EH (cell line): ENCODE results near the gene ATAD2B.

ENCODE experiments used
- DNase-seq: peaks from one replicate; pipeline ENCODE4 v3.0.0-alpha.2; 2015; ENCODE audit warnings: low read depth

Gene ATAD2B

GRCh38 chr2:23912054-23912453 lies 14.9 kb downstream of the ATAD2B start:
- peak; percentile 36 for DNase-seq

DNA sequence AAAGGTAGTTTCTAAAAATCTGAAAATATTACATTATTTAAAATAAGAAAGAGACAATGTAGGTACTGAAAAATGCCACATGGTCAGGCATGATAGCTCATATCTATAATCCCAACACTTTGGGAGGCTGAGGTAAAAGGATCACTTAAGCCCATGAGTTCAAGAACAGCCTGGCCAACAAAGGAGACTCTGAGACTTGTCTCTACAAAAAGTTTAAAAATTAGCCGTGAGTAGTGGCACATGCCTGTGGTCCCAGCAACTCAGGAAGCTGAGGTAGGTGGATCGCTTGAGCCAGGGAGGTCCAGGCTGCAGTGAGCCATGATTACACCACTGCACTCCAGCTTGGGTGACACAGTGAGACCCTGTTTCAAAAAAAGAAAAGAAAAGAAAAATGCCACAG lies 21.8 kb downstream of the ATAD2B start:
- peak; percentile 51 for DNase-seq

GRCh38 chr2:23904692-23905091 lies 22.2 kb downstream of the ATAD2B start:
- peak; percentile 83 for DNase-seq

DNA sequence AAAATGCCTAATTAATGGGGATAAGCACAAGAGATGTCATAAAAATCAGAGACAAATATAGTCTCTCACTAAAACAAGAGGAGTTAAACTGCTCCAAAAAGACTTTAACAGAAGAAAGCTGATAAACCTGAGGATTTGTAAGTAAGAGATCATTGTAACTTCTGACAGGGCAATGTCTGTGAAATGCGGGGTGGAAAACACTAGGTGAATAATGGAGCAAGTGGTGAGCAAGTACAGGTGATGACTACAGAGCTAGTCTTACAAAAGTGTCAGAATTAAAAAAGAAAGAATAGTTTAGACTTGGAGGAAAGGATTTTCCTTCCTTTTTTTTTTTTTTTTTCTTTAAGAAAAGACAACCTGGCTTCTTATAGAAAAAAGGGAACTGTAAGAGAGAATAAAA lies 22.7 kb downstream of the ATAD2B start:
- DNase-seq, result no peak

DNA sequence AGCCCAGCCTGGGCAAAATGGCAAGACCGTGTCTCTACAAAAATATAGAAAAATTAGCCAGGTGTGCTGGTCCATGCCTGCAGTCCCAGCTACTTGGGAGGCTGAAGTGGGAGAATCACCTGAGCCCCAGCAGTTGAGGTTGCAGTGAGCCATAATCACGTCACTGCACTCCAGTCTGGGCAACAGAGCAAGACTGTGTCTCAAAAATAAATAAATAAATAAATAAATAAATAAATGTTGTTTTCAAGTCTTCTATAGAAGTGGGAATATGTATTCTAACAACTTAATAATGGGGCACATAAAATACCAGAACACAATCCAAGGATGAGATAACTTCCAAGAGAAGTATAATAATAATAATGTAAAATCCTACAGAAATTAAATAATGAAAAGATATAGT lies 23.9 kb downstream of the ATAD2B start:
- no peak for DNase-seq

GRCh38 chr2:23901966-23902846 lies 24.7 kb downstream of the ATAD2B start:
- peak; percentile 70 for DNase-seq

DNA sequence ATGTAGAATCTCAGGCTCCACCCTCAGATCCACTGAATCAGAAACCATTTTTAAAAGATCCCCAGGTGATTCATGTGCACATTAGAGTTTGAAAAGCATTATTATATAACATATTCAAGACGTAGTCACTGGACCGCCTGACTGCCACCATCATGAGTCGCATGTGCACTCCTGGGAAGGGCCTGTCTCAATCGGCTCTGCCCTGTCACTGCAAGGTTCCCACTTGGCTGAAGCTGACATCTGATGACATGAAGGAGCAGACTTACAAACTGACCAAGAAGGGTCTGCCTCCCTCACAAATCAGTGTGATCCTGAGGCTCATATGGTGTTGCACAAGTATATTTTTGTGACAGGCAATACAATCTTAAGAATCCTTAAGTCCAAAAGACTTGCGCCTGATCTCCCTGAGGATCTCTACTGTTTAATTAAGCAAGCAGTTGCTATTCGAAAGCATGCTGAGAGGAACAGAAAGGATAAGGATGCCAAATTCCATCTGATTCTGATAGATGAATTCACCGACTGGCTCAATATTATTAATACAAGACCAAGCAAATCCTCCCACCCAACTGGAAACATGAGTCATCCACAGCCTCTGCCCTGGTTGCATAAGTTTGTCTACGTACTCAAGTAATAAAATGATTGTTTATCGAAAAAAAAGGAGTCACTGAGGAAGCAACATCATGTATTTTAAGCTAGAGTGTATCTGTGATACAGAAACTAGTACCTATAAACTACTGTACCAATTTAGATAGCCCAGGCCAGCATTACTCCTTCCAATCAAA lies 26.2 kb downstream of the ATAD2B start:
- DNase-seq, result peak; percentile 82

- no peak for DNase-seq
Observed at GRCh38 chr2:23900133-23900532, 26.8 kb downstream of the ATAD2B start.

DNA sequence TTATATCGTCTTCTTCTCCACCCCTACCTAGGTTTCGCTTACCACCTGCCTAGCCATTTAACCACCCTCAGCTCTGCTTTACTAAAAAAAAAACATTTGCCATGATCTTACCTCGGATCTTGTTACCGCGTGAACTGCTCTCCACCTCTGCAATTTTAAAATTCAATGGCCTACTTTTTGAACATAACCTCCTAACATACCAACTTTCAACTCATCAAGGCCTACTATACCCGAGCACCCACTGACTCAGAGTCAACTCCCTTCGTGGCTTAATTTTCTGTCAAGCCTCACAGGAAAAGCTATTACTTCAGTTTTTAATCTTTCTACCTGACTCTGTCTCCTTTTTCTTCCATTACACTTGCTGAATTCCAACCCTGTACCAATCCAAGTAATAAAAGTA lies 55.7 kb downstream of the ATAD2B start:
- DNase-seq, result no peak

DNA sequence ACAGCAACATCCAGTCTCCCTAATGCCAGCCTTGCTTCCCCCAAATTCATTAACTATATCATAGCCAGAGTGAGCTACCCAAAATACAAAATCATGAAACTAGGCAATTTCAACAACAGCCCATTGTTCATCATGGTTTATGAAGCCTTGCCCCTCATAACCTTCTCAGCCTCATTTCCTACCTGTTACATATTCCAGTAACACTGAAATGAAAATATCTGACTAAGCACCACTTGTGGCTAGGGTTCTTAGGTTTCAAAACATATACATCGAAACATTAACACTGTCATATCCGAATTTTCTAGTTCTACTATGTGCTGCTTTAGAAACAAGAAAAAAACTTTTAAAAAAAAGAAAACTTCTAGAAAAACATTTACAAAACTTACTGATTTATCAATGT lies 59.5 kb downstream of the ATAD2B start:
- no peak for DNase-seq

DNA sequence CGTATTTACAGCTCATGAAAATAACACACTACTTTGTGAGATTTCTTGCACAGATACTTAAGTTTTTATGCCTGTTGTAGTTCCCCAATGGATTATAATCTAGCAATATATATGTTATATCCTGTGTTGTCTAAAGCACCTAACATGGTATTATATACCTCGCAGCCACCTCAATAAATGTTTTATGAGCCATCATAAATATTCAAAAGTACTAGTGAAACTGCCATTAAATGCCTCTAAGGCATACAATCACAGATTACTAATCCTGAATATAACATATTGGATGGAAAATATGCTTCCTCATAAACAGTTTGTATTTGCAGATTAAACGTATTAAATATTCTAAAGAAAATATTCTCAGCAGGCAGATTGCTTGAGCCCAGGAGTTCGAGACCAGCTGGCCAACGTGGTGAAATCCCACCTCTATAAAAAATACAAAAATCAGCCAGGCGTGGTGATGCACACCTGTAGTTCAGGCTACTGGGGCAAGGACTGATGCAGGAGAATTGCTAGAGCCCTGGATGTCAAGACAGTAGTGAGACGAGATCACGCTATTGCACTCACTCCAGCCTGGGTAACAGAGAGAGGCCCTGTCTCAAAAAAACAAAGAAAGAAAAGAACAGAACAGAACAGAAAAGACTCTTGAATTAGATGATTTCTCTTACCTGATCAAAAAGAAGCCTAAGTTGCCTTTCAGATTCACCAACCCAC lies 64.1 kb downstream of the ATAD2B start:
- DNase-seq, result no peak

DNA sequence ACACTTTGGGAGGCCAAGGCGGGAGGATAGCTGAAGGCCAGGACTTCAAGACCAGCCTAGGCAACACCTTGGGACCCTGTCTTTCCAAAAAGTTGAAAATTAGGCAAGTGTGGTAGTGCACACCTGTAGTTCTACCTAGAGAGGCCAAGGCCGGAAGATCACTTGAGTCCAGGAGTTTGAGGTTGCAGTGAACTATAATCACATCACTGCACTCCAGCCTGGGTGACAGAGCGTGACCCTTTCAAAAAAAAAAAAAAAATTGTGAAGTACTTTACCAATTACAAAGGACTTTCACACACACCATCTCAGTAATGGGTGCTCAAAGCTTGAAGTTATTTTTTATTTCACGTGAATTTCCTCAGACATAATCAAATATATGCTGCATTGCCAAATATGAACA lies 65.0 kb downstream of the ATAD2B start:
- DNase-seq, result no peak

- peak; percentile 51 for DNase-seq
Observed at GRCh38 chr2:23859983-23860382, 66.9 kb downstream of the ATAD2B start.

DNA sequence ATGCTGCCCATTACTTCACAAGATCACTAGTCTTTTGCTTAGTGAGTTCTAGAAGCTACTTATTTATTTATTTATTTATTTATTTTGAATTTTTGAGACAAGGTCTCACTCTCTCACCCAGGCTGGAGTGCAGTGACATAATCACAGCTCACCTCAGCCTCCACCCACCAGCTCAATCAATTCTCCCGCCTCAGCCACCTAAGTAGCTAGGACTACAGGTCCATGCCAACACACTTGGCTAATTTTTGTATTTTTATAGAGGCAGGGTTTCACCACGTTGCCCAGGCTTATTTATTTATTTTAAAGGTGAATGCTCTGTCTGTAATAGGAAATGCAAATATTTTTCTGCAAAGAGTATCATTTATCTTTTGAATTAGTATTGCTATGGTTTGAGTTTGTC lies 67.7 kb downstream of the ATAD2B start:
- DNase-seq, result no peak

- DNase-seq, result no peak
Observed at GRCh38 chr2:23850564-23851256, 76.2 kb downstream of the ATAD2B start.

DNA sequence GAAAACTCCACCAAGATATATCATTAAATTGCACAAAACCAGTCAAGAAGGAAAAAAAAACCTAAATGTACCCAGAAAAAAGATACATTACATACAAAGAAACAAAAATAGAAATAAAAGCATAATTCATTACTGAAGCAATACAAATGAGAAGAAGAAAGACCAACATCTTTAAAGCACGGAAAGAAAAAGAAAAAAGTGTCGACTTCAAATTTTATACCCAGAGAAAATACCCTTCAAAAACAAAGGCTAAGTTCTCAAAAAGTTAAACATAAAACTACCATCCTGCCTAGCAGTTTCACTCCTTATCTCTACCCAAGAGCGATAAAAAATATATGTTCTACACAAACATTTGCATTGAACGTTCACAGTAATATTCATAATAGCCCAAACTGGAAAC lies 82.0 kb downstream of the ATAD2B start:
- no peak for DNase-seq

DNA sequence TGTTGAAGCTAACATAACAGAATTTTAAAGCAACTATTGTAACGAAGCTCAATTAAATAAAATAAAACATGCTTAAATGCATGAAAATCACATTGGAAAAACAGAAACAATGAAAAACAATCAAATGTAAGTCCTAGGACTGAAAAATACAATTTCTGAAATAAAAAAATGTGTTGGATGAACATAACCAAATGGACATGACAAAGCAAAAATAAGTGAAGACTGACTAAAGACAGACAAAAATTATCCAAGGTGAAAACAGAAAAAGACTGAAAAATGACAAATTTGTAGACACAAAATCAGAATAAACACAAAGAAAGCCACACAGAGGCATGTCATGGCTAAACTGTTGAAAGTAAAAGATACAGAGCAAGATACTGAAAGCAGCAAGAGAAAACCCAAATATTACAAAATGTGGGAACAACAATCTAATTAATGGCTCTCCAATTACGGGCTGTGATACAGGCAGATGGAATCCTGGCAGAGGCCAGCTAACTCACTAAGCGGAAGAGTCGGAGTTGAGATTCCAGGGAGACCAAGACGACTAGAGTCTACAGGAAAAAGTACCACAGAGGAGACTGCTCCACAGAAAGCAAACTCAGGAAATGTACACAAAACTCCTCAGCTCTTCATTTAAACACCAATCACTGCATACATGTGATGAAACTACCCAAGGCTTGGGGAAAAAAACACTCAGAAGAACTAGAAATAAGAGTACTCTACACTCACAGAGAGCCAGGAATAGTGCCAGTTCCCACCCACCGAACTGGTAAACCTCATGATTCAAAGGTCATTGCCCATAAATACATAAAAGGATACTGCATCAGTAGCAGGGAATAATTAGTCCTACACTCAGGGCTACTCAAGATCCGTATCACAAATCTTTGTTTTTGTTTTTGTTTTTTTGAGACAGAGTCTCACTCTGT lies 83.6 kb downstream of the ATAD2B start:
- peak; percentile 66 for DNase-seq

GRCh38 chr2:23839919-23840578 lies 86.9 kb downstream of the ATAD2B start:
- no peak for DNase-seq

GRCh38 chr2:23838996-23839395 lies 87.9 kb downstream of the ATAD2B start:
- no peak for DNase-seq

- no peak for DNase-seq
Observed at GRCh38 chr2:23838581-23838980, 88.3 kb downstream of the ATAD2B start.
